ENCODE results near the gene ADGRB3. TPM values are rescaled to one million over a fixed set of nuclear protein-coding genes. Genes with fewer than 3 reads are reported as not detected.

ADGRB3 gene
- total and polyA plus RNA-seq, 4 donors, result 0.47 to 24.6 (median 1.9) TPM

GRCh38 chr6:68615938-68616337 lies 19.1 kb upstream of the ADGRB3 start:
- DNase-seq (no peak), ATAC-seq (ENCODE audit: insufficient read depth, low FRiP score) (no peak)
- H3K27me3 ChIP-seq (ENCODE audit: control insufficient read depth in 3 of 3, insufficient read depth in 3 of 3, low read length in 2 of 3), result no peaks in the 10 kb centered on the region
- H3K4me1 ChIP-seq (ENCODE audit: control insufficient read depth in 5 of 5, insufficient read depth in 5 of 5, low read length in 5 of 5), result no peaks in the 10 kb centered on the region
- no peaks in the 10 kb centered on the region for H3K36me3 ChIP-seq (ENCODE audit: control insufficient read depth in 4 of 4, insufficient read depth in 4 of 4, low read length in 4 of 4)
- no peaks in the 10 kb centered on the region for H3K9me3 ChIP-seq (ENCODE audit: control insufficient read depth in 4 of 4, insufficient read depth in 3 of 4, low read length in 3 of 4)
- H3K9ac ChIP-seq (ENCODE audit: insufficient read depth in 1 of 2, low read length in 2 of 2), result no peak overlapping the region
- no peak overlapping the region for H3K27ac ChIP-seq (ENCODE audit: low read depth in 1 of 2, low read length in 1 of 2)
- H3K4me3 ChIP-seq, result no peak overlapping the region
- no peak for TF ChIP-seq CTCF (IDR thresholded peaks at IDR 0.05; ENCODE audit: control extremely low read depth, extremely low read depth)

GRCh38 chr6:68625998-68626397 lies 9.1 kb upstream of the ADGRB3 start:
- Histone ChIP-seq H3K4me3 (no peak overlapping the region), H3K9me3 (ENCODE audit: control insufficient read depth in 4 of 4, insufficient read depth in 3 of 4, low read length in 3 of 4) (no peaks in the 10 kb centered on the region), H3K9ac (ENCODE audit: insufficient read depth in 1 of 2, low read length in 2 of 2) (no peak overlapping the region), H3K27ac (ENCODE audit: low read depth in 1 of 2, low read length in 1 of 2) (no peak overlapping the region), H3K27me3 (ENCODE audit: control insufficient read depth in 3 of 3, insufficient read depth in 3 of 3, low read length in 2 of 3) (no peaks in the 10 kb centered on the region), H3K4me1 (ENCODE audit: control insufficient read depth in 5 of 5, insufficient read depth in 5 of 5, low read length in 5 of 5) (no peaks in the 10 kb centered on the region), H3K36me3 (ENCODE audit: control insufficient read depth in 4 of 4, insufficient read depth in 4 of 4, low read length in 4 of 4) (no peaks in the 10 kb centered on the region)
- DNase-seq (no peak), ATAC-seq (ENCODE audit: insufficient read depth, low FRiP score) (no peak)
- no peak for TF ChIP-seq CTCF (IDR thresholded peaks at IDR 0.05; ENCODE audit: control extremely low read depth, extremely low read depth)
- WGBS, 2 donors, result 93% methylated on average over 6 of the region's 6 CpGs

- Histone ChIP-seq H3K27me3 (ENCODE audit: control insufficient read depth in 3 of 3, insufficient read depth in 3 of 3, low read length in 2 of 3) (peaks cover 0 to 4% (median 0%) of the 10 kb centered on the region in 3 donors), H3K36me3 (ENCODE audit: control insufficient read depth in 4 of 4, insufficient read depth in 4 of 4, low read length in 4 of 4) (no peaks in the 10 kb centered on the region), H3K4me3 (no peak overlapping the region), H3K4me1 (ENCODE audit: control insufficient read depth in 5 of 5, insufficient read depth in 5 of 5, low read length in 5 of 5) (peaks cover 0 to 7% (median 0%) of the 10 kb centered on the region in 5 donors), H3K9me3 (ENCODE audit: control insufficient read depth in 4 of 4, insufficient read depth in 3 of 4, low read length in 3 of 4) (no peaks in the 10 kb centered on the region), H3K9ac (ENCODE audit: insufficient read depth in 1 of 2, low read length in 2 of 2) (no peak overlapping the region), H3K27ac (ENCODE audit: low read depth in 1 of 2, low read length in 1 of 2) (no peak overlapping the region)
- WGBS, 2 donors, result 75 to 80% methylated on average over 2 of the region's 2 CpGs
- DNase-seq (no peak), ATAC-seq (ENCODE audit: insufficient read depth, low FRiP score) (no peak)
- no peak for TF ChIP-seq CTCF (IDR thresholded peaks at IDR 0.05; ENCODE audit: control extremely low read depth, extremely low read depth)
These were observed 6.9 kb upstream of the ADGRB3 start for GRCh38 chr6:68628161-68628560.

GRCh38 chr6:68632734-68633133 lies 2.3 kb upstream of the ADGRB3 start:
- Histone ChIP-seq H3K9me3 (ENCODE audit: control insufficient read depth in 4 of 4, insufficient read depth in 3 of 4, low read length in 3 of 4) (no peaks in the 10 kb centered on the region), H3K4me3 (no peak overlapping the region), H3K4me1 (ENCODE audit: control insufficient read depth in 5 of 5, insufficient read depth in 5 of 5, low read length in 5 of 5) (peaks cover 0 to 13% (median 0%) of the 10 kb centered on the region in 5 donors), H3K27ac (ENCODE audit: low read depth in 1 of 2, low read length in 1 of 2) (no peak overlapping the region), H3K9ac (ENCODE audit: insufficient read depth in 1 of 2, low read length in 2 of 2) (peak overlapping the region in 1 of 2 donors; percentile 94), H3K36me3 (ENCODE audit: control insufficient read depth in 4 of 4, insufficient read depth in 4 of 4, low read length in 4 of 4) (peaks cover 0 to 3% (median 0%) of the 10 kb centered on the region in 4 donors), H3K27me3 (ENCODE audit: control insufficient read depth in 3 of 3, insufficient read depth in 3 of 3, low read length in 2 of 3) (peaks cover 0 to 4% (median 3%) of the 10 kb centered on the region in 3 donors)
- TF ChIP-seq CTCF (IDR thresholded peaks at IDR 0.05; ENCODE audit: control extremely low read depth, extremely low read depth), result no peak
- WGBS, 2 donors, result 66 to 75% methylated on average over 3 of the region's 3 CpGs
- DNase-seq (no peak), ATAC-seq (ENCODE audit: insufficient read depth, low FRiP score) (no peak)
